Neutrophil (primary cell): ENCODE measurements around the gene LORICRIN.
A peak's percentile ranks its signal among the peaks of the same experiment; 100 is the strongest.

ENCODE experiments used
- H3K27ac ChIP-seq: fragments of 200-600 bp; sonication (generic); 2 replicates; pipeline ENCODE4 v1.5.1; 2016; ENCODE audit warnings: mild to moderate bottlenecking, moderate library complexity
- H3K27me3 ChIP-seq: fragments of 200-600 bp; sonication (generic); 2 replicates; pipeline ENCODE4 v1.6.0; 2016; ENCODE audit warnings: mild to moderate bottlenecking
- H3K36me3 ChIP-seq: fragments of 200-600 bp; sonication (generic); 2 replicates; pipeline ENCODE4 v1.5.1; 2017
- H3K4me1 ChIP-seq, 2 experiments: fragments of 200-600 bp in 1 of 2; sonication (generic) in 1 of 2; 1 replicate in 1 of 2; 2 replicates in 1 of 2; pipeline versions ENCODE4 v1.5.1 to v1.6.1; 2013 to 2016; ENCODE audit warnings: low read depth in 1 of 2, low read length in 1 of 2, mild to moderate bottlenecking in 1 of 2, moderate library complexity in 1 of 2; ENCODE audit not compliant: control insufficient read depth in 1 of 2, insufficient read depth in 1 of 2
- H3K4me3 ChIP-seq, 2 experiments: fragments of 200-600 bp in 1 of 2; sonication (generic) in 1 of 2; 1 replicate in 1 of 2; 2 replicates in 1 of 2; pipeline ENCODE4 v1.5.1; 2013 to 2016; ENCODE audit warnings: low read depth in 1 of 2, low read length in 1 of 2, mild to moderate bottlenecking in 1 of 2, moderate library complexity in 1 of 2
- H3K9me3 ChIP-seq: fragments of 200-600 bp; sonication (generic); 2 replicates; pipeline ENCODE4 v1.5.1; 2016
- CTCF ChIP-seq: fragments of 200-600 bp; sonication (generic); IDR thresholded peaks from 2 replicates; pipeline ENCODE4 v1.5.1; 2016; ENCODE audit warnings: antibody characterized with exemption

The LORICRIN gene

GRCh38 chr1:153262070-153262366 is 2.5 kb downstream of the LORICRIN start:
- Histone ChIP-seq H3K4me1 (peaks cover 0 to 29% of the 10 kb centered on the region in 2 experiments), H3K4me3 (peak overlapping the region in 1 of 2 experiments; percentile 44), H3K27me3 (peaks cover 100% of the 10 kb centered on the region), H3K36me3 (no peaks in the 10 kb centered on the region), H3K27ac (no peak overlapping the region), H3K9me3 (no peaks in the 10 kb centered on the region)
- TF ChIP-seq CTCF = no peak

GRCh38 chr1:153262462-153263157 is 3.1 kb downstream of the LORICRIN start:
- Histone ChIP-seq H3K4me1 (peaks cover 0 to 25% of the 10 kb centered on the region in 2 experiments), H3K36me3 (no peaks in the 10 kb centered on the region), H3K4me3 (no peak overlapping the region), H3K9me3 (no peaks in the 10 kb centered on the region), H3K27me3 (peaks cover 100% of the 10 kb centered on the region), H3K27ac (no peak overlapping the region)
- TF ChIP-seq CTCF = no peak

- Histone ChIP-seq H3K4me1 (peaks cover 0 to 13% of the 10 kb centered on the region in 2 experiments), H3K27ac (no peak overlapping the region), H3K9me3 (no peaks in the 10 kb centered on the region), H3K36me3 (no peaks in the 10 kb centered on the region), H3K27me3 (peaks cover 98% of the 10 kb centered on the region), H3K4me3 (no peak overlapping the region)
- TF ChIP-seq CTCF = no peak
Observed at GRCh38 chr1:153265457-153265856, 6.0 kb downstream of the LORICRIN start.

GRCh38 chr1:153271711-153272110 is 12.2 kb downstream of the LORICRIN start:
- H3K4me3 ChIP-seq = no peak overlapping the region
- no peak overlapping the region for H3K27ac ChIP-seq
- H3K4me1 ChIP-seq = no peaks in the 10 kb centered on the region
- H3K27me3 ChIP-seq = peaks cover 50% of the 10 kb centered on the region
- TF ChIP-seq CTCF = no peak
- H3K9me3 ChIP-seq = no peaks in the 10 kb centered on the region
- no peaks in the 10 kb centered on the region for H3K36me3 ChIP-seq

- Histone ChIP-seq H3K27me3 (peaks cover 45% of the 10 kb centered on the region), H3K9me3 (no peaks in the 10 kb centered on the region), H3K36me3 (no peaks in the 10 kb centered on the region), H3K4me3 (no peak overlapping the region), H3K4me1 (no peaks in the 10 kb centered on the region), H3K27ac (no peak overlapping the region)
- TF ChIP-seq CTCF = no peak
Observed at GRCh38 chr1:153272186-153272585, 12.7 kb downstream of the LORICRIN start.

GRCh38 chr1:153277852-153278251 is 18.4 kb downstream of the LORICRIN start:
- TF ChIP-seq CTCF = peak; percentile 65
- Histone ChIP-seq H3K4me3 (no peak overlapping the region), H3K36me3 (no peaks in the 10 kb centered on the region), H3K27ac (no peak overlapping the region), H3K4me1 (no peaks in the 10 kb centered on the region), H3K9me3 (no peaks in the 10 kb centered on the region), H3K27me3 (peaks cover 22% of the 10 kb centered on the region)
